Stimulated activated naive B cell treated with anti-CD40 and anti-IgM and Interleukin-4, amounts not matched to agents 10 μg/mL and 1 μg/mL and 100 μg/mL, for 72 hours (primary cell): ENCODE results near the gene ARAF.
A peak's percentile ranks its signal among the peaks of the same experiment; 100 is the strongest.
"Not testable (repeated sequence)": the region's sequence is repeated elsewhere in the genome, so short reads cannot be mapped to it uniquely, and the experiment has no call there.

ENCODE experiments used
- ATAC-seq, 2 donors: fragments of 150-1000 bp; cut with Tn5 transposase; replicated peaks; 2 replicates each; pipeline ENCODE4 v1.10.0; 2021; ENCODE audit warnings: moderate library complexity in 1 of 2
- DNase-seq: peaks from one replicate; pipeline ENCODE4 v3.0.0; 2021
- H3K27ac Mint-ChIP-seq: one replicate; pipeline ENCODE4 v1.8.0; 2022; ENCODE audit warnings: mild to moderate bottlenecking, mixed read lengths
- H3K27me3 Mint-ChIP-seq, 2 donors: one replicate each; pipeline ENCODE4 v1.8.0; 2022; ENCODE audit warnings: mixed read lengths in 2 of 2
- H3K36me3 Mint-ChIP-seq, 2 donors: one replicate each; pipeline ENCODE4 v1.8.0; 2022; ENCODE audit warnings: mixed read lengths in 2 of 2, mild to moderate bottlenecking in 1 of 2
- H3K4me1 Mint-ChIP-seq, 2 donors: one replicate each; pipeline ENCODE4 v1.8.0; 2022; ENCODE audit warnings: mixed read lengths in 2 of 2, mild to moderate bottlenecking in 1 of 2
- H3K4me3 Mint-ChIP-seq, 2 donors: one replicate each; pipeline ENCODE4 v1.8.0; 2022; ENCODE audit warnings: mild to moderate bottlenecking in 2 of 2, mixed read lengths in 2 of 2, moderate library complexity in 1 of 2
- H3K9me3 Mint-ChIP-seq, 2 donors: one replicate each; pipeline ENCODE4 v1.8.0; 2022; ENCODE audit warnings: mixed read lengths in 2 of 2, mild to moderate bottlenecking in 1 of 2

ARAF gene

DNA sequence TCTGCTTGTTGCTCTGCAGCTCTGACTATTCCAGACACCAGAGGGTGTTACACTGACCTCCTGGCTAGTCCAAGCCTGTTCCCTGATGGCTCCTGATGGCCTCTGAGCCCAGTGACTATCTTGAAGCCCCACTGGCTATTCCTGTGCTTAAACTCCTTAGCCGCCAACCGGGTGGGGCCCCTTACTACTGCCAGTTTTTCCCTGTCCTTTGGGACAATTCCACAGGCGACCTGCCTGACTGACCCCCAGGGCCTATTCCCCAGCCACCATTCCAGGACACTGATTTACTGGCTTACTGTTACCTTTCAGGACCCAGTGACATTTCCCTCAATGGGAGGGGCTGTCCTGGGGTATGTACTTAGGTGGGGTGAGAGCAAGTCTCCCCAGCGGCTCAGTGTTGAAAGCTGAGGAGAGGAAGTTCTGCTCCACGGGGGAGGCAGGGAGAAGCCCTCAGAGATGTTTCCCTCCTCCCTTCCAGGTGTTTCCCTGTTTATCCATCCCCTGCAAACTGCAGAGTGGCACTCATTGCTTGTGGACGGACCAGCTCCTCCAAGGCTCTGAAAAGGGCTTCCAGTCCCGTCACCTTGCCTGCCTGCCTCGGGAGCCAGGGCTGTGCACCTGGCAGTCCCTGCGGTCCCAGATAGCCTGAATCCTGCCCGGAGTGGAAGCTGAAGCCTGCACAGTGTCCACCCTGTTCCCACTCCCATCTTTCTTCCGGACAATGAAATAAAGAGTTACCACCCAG is 25.2 kb downstream of the ARAF start:
- no peak overlapping the region for H3K27ac Mint-ChIP-seq
- H3K9me3 Mint-ChIP-seq: no peaks in the 10 kb centered on the region
- no peak overlapping the region for H3K4me3 Mint-ChIP-seq
- H3K4me1 Mint-ChIP-seq: peaks cover 14 to 21% of the 10 kb centered on the region in 2 donors
- ATAC-seq (no peak), DNase-seq (no peak)
- peaks cover 0 to 10% of the 10 kb centered on the region in 2 donors for H3K27me3 Mint-ChIP-seq
- peaks cover 1 to 6% of the 10 kb centered on the region in 2 donors for H3K36me3 Mint-ChIP-seq

- Mint-ChIP-seq H3K36me3 (peaks cover 1 to 6% of the 10 kb centered on the region in 2 donors), H3K9me3 (no peaks in the 10 kb centered on the region), H3K27ac (no peak overlapping the region), H3K4me1 (peaks cover 9 to 13% of the 10 kb centered on the region in 2 donors), H3K27me3 (peaks cover 0 to 10% of the 10 kb centered on the region in 2 donors), H3K4me3 (no peak overlapping the region)
- no peak for DNase-seq
- ATAC-seq: no peak
These were observed 26.3 kb downstream of the ARAF start for GRCh38 chrX:47587091-47587891.

GRCh38 chrX:47587906-47588735 is 27.1 kb downstream of the ARAF start:
- H3K27me3 Mint-ChIP-seq: peaks cover 0 to 10% of the 10 kb centered on the region in 2 donors
- H3K9me3 Mint-ChIP-seq: no peaks in the 10 kb centered on the region
- ATAC-seq (no peak), DNase-seq (no peak)
- H3K27ac Mint-ChIP-seq: no peak overlapping the region
- H3K4me3 Mint-ChIP-seq: no peak overlapping the region
- peaks cover 6 to 9% of the 10 kb centered on the region in 2 donors for H3K4me1 Mint-ChIP-seq
- peaks cover 1 to 6% of the 10 kb centered on the region in 2 donors for H3K36me3 Mint-ChIP-seq

- Mint-ChIP-seq H3K27me3 (peaks cover 0 to under 1% of the 10 kb centered on the region in 2 donors), H3K4me1 (no peaks in the 10 kb centered on the region), H3K27ac (no peak overlapping the region), H3K4me3 (no peak overlapping the region), H3K36me3 (no peaks in the 10 kb centered on the region), H3K9me3 (no peaks in the 10 kb centered on the region)
- ATAC-seq: no peak
- DNase-seq: no peak
These were observed 30.0 kb downstream of the ARAF start for GRCh38 chrX:47590984-47591383.

DNA sequence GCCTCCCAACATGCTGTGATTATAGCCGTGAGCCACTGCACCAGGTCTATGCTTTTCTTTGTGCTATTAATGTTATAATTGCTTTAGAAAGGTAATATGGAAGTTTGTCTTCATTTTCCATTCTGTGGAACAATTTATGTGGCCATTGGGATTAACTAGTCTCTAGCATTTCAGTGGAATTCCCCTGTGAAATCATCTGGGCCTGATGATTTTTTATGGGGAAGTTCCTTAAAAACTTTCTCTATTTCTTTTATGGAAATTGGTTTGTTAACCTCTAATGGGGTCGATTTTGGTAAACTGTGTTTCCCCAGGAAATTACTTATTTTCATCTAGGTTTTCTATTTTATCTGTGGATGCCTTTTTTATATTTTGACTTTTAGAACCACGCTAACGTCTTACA is 32.5 kb downstream of the ARAF start:
- H3K9me3 Mint-ChIP-seq: peaks cover 5 to 9% of the 10 kb centered on the region in 2 donors
- H3K27ac Mint-ChIP-seq: no peak overlapping the region
- no peaks in the 10 kb centered on the region for H3K4me1 Mint-ChIP-seq
- ATAC-seq (no peak), DNase-seq (no peak)
- H3K27me3 Mint-ChIP-seq: no peaks in the 10 kb centered on the region
- no peak overlapping the region for H3K4me3 Mint-ChIP-seq
- H3K36me3 Mint-ChIP-seq: peaks cover 0 to 4% of the 10 kb centered on the region in 2 donors

DNA sequence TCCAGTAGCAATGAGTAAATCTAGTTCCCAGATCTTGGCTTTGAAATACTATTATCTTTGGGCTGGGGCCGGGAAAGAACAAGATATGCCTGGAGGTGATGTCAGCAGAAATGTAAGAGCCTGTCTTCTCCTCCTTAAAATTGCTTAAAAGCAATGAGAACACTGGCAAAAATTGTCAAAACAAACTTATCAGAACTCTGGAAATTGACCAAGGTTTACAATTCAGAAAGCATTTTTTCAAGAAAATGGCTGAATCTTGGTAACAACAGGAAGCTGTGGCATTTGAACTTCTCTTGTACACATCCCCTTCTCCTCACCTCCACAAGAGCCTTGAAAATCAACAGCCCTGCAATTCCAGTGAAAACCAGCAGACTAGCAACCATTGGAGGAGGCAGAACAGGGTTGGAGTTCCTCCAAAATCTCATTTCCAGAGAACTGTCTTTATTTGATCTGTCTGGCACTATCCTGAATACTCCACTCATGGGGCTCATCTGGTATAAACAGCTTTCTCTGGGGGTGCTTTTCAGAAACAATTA is 34.8 kb downstream of the ARAF start:
- Mint-ChIP-seq H3K27ac (no peak overlapping the region), H3K9me3 (peaks cover 5 to 20% of the 10 kb centered on the region in 2 donors), H3K4me3 (no peak overlapping the region), H3K4me1 (no peaks in the 10 kb centered on the region), H3K36me3 (peaks cover 0 to 4% of the 10 kb centered on the region in 2 donors), H3K27me3 (no peaks in the 10 kb centered on the region)
- no peak for ATAC-seq
- no peak for DNase-seq

- ATAC-seq: no peak
- H3K27ac Mint-ChIP-seq: no peak overlapping the region
- H3K27me3 Mint-ChIP-seq: no peaks in the 10 kb centered on the region
- H3K4me1 Mint-ChIP-seq: no peaks in the 10 kb centered on the region
- no peak for DNase-seq
- H3K9me3 Mint-ChIP-seq: peaks cover 5 to 22% of the 10 kb centered on the region in 2 donors
- peaks cover 0 to 4% of the 10 kb centered on the region in 2 donors for H3K36me3 Mint-ChIP-seq
- no peak overlapping the region for H3K4me3 Mint-ChIP-seq
These were observed 35.3 kb downstream of the ARAF start for GRCh38 chrX:47596256-47596655.

DNA sequence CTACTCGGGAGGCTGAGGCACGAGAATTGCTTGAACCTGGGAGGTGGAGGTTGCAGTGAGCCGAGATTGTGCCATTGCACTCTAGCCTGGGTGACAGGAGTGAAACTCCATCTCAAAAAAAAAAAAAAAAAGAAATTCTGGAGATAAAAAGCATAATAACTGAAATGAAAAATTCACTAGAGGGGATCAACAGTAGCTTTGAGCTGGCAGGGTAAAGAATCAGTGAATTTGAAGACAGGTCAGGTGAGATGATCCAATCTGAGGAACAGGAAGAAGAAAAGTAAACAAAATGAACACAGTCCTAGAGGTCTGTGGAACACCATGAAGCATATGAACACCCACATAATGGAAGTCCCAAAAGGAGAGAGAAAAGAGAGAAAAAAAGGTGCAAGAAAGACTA is 36.2 kb downstream of the ARAF start:
- DNase-seq: no peak
- Mint-ChIP-seq H3K9me3 (peaks cover 5 to 22% of the 10 kb centered on the region in 2 donors), H3K36me3 (peaks cover 0 to 4% of the 10 kb centered on the region in 2 donors), H3K27ac (no peak overlapping the region), H3K4me1 (no peaks in the 10 kb centered on the region), H3K4me3 (no peak overlapping the region), H3K27me3 (no peaks in the 10 kb centered on the region)
- no peak for ATAC-seq

GRCh38 chrX:47603125-47603524 is 42.1 kb downstream of the ARAF start:
- not testable (repeated sequence) for H3K4me1 Mint-ChIP-seq, H3K36me3 Mint-ChIP-seq, ATAC-seq, H3K4me3 Mint-ChIP-seq, DNase-seq, H3K27me3 Mint-ChIP-seq, H3K27ac Mint-ChIP-seq
- H3K9me3 Mint-ChIP-seq: peaks cover 0 to 14% of the 10 kb centered on the region in 2 donors

DNA sequence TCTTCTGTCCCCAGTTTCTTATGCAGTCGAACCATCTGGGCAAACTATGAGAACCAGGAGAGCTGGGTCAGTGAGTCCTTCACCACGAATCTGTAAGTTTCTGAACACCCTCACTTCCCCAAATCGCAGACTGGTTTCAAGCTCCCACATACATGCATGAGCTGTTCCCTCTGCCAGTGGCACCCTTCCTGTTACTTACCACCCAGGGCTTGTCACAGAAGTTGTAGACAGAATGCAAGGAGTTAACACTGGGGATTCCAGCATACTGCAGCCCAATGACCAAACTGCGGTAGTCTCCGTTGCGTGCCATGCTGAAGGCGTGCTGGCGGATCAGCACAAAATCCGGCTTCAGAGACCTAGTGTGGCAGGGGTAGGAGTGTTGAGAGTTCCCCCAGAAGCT is 44.0 kb downstream of the ARAF start:
- DNase-seq (no peak), ATAC-seq (peak; percentile 52 to 57)
- Mint-ChIP-seq H3K27me3 (peaks cover 4 to 7% of the 10 kb centered on the region in 2 donors), H3K36me3 (no peaks in the 10 kb centered on the region), H3K4me3 (no peak overlapping the region), H3K9me3 (peaks cover 0 to 8% of the 10 kb centered on the region in 2 donors), H3K4me1 (peaks cover 4 to 9% of the 10 kb centered on the region in 2 donors), H3K27ac (no peak overlapping the region)

DNA sequence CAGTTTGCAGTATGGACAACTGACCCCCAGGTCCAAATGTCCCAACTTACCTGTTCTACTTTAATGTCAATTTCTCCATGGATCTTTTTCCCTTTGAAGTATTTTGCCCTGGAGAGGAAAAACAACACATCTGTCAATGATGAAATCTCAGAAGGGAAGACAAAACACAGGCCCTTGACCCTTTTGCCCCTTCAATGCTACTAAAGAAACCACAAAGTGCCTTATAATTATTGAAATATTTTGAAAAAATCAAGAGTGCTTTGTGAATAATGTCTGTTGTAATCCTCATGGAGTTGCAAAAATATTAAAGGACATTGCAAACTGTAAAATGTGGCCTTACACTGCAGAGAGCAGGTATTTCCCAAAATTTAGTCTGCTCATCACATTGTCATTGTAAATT is 46.1 kb downstream of the ARAF start:
- H3K27me3 Mint-ChIP-seq: peaks cover 8% of the 10 kb centered on the region in 2 donors
- DNase-seq (no peak), ATAC-seq (no peak)
- no peaks in the 10 kb centered on the region for H3K9me3 Mint-ChIP-seq
- peaks cover 4 to 9% of the 10 kb centered on the region in 2 donors for H3K4me1 Mint-ChIP-seq
- no peak overlapping the region for H3K4me3 Mint-ChIP-seq
- no peak overlapping the region for H3K27ac Mint-ChIP-seq
- H3K36me3 Mint-ChIP-seq: no peaks in the 10 kb centered on the region

DNA sequence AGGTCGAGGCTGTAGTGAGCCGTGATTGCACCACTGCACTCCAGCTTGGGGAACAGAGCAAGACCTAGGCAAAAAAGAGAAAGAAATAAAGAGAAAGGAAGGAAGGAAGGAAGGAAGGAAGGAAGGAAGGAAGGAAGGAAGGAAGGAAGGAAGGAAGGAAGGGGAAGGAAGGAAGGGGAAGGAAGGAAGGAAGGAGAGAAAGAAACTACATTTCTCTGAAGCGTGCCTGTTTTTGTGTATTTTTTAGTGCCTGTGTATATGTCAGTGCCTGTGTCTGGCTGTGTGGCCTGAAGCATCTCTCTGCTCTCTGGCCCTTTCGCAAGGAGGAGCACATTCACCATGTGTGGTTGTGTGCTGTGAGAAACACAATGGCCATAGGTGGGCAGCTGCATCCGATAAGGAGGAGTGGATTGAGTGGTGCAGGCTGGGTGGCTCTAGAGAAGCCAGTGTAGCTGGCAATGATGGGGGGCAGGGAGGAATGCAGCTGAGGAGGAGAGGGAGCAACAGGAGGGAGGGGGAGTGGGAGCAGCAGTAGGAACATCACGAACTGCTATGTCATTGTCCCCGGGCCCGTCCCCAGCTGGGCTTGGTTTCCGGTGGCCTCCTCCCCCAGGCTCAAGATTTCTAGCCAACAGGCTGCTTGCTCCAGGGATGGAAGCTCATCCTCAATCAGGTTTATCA is 47.3 kb downstream of the ARAF start:
- H3K36me3 Mint-ChIP-seq: no peaks in the 10 kb centered on the region
- peak in 1 of 2 donors; percentile 25 for ATAC-seq
- H3K4me1 Mint-ChIP-seq: peaks cover 4 to 9% of the 10 kb centered on the region in 2 donors
- no peak overlapping the region for H3K27ac Mint-ChIP-seq
- peaks cover 11 to 12% of the 10 kb centered on the region in 2 donors for H3K27me3 Mint-ChIP-seq
- no peaks in the 10 kb centered on the region for H3K9me3 Mint-ChIP-seq
- no peak overlapping the region for H3K4me3 Mint-ChIP-seq
- DNase-seq: no peak

GRCh38 chrX:47610511-47610910 is 49.5 kb downstream of the ARAF start:
- Mint-ChIP-seq H3K4me1 (peaks cover 4 to 9% of the 10 kb centered on the region in 2 donors), H3K4me3 (no peak overlapping the region), H3K36me3 (no peaks in the 10 kb centered on the region), H3K27me3 (peaks cover 17 to 21% of the 10 kb centered on the region in 2 donors), H3K27ac (no peak overlapping the region), H3K9me3 (no peaks in the 10 kb centered on the region)
- DNase-seq (no peak), ATAC-seq (no peak)
